GM23338 (cell line): ENCODE measurements around the gene DRD2.

Experiments
- CREB1 ChIP-seq: fragments of 250-450 bp; sonication (Bioruptor Pico); IDR thresholded peaks from 2 replicates; pipeline ENCODE4 v1.5.0; 2020; ENCODE audit warnings: low read depth, mild to moderate bottlenecking, moderate library complexity
- EZH2 ChIP-seq: fragments of 200-600 bp; sonication (generic); IDR thresholded peaks from one replicate; pipeline ENCODE4 v1.8.0; 2017; ENCODE audit warnings: antibody characterized with exemption, mild to moderate bottlenecking, low read depth; ENCODE audit not compliant: unreplicated experiment
- JUNB ChIP-seq: IDR thresholded peaks from one replicate; pipeline ENCODE4 v1.6.1; 2016; ENCODE audit warnings: antibody characterized with exemption; ENCODE audit not compliant: unreplicated experiment
- NANOG ChIP-seq: IDR thresholded peaks from 2 replicates; pipeline ENCODE4 v1.6.1; 2016; ENCODE audit warnings: antibody characterized with exemption, borderline replicate concordance
- POLR2AphosphoS5 ChIP-seq: IDR thresholded peaks from 2 replicates; pipeline ENCODE4 v1.6.1; 2016; ENCODE audit warnings: antibody characterized with exemption, low read depth
- ZNF114 ChIP-seq: fragments of 250-450 bp; sonication (Bioruptor Pico); IDR thresholded peaks from 2 replicates; pipeline ENCODE4 v1.5.0; 2020; ENCODE audit warnings: mild to moderate bottlenecking, moderate library complexity
- TF ChIP-seq, protein P1 (sequence below), 2 experiments: fragments of 200-600 bp in 1 of 2; sonication (generic) in 1 of 2; conservative IDR thresholded peaks; 2 replicates each; pipeline versions ENCODE4 v1.5.1 to v1.6.1; 2016 to 2017; ENCODE audit warnings: antibody characterized with exemption in 2 of 2, low read depth in 2 of 2, mild to moderate bottlenecking in 2 of 2, moderate library complexity in 1 of 2
- TF ChIP-seq, protein P2 (sequence below): IDR thresholded peaks from one replicate; pipeline ENCODE4 v1.6.1; 2018; ENCODE audit warnings: antibody characterized with exemption; ENCODE audit not compliant: unreplicated experiment

DNA sequence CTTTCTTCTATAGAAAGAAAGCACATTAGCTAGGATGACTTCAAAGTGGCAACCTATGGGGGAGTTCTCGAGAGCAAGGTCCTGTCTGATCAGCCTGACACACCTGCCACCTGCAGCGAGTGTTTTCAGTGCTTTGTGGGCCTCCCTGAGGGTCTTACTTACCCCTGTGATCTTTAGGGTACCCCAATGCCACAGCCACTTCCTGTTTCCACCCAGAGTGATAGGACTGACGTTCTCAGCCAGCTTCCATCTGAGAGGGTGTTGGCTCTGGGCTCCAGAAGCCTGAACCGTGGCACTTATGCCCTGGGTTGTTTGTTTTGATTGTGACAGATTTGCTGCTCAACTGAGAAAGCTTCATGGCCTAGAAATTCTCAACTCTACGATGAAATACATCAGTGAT, 109.3 kb downstream of the DRD2 start:
- TF ChIP-seq, protein P1, sequence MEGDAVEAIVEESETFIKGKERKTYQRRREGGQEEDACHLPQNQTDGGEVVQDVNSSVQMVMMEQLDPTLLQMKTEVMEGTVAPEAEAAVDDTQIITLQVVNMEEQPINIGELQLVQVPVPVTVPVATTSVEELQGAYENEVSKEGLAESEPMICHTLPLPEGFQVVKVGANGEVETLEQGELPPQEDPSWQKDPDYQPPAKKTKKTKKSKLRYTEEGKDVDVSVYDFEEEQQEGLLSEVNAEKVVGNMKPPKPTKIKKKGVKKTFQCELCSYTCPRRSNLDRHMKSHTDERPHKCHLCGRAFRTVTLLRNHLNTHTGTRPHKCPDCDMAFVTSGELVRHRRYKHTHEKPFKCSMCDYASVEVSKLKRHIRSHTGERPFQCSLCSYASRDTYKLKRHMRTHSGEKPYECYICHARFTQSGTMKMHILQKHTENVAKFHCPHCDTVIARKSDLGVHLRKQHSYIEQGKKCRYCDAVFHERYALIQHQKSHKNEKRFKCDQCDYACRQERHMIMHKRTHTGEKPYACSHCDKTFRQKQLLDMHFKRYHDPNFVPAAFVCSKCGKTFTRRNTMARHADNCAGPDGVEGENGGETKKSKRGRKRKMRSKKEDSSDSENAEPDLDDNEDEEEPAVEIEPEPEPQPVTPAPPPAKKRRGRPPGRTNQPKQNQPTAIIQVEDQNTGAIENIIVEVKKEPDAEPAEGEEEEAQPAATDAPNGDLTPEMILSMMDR (conservative IDR thresholded peaks at IDR 0.05; ENCODE audit: low read depth in 2 of 2) = no peak
- no peak for TF ChIP-seq POLR2AphosphoS5
- no peak for TF ChIP-seq EZH2
- TF ChIP-seq, protein P2, sequence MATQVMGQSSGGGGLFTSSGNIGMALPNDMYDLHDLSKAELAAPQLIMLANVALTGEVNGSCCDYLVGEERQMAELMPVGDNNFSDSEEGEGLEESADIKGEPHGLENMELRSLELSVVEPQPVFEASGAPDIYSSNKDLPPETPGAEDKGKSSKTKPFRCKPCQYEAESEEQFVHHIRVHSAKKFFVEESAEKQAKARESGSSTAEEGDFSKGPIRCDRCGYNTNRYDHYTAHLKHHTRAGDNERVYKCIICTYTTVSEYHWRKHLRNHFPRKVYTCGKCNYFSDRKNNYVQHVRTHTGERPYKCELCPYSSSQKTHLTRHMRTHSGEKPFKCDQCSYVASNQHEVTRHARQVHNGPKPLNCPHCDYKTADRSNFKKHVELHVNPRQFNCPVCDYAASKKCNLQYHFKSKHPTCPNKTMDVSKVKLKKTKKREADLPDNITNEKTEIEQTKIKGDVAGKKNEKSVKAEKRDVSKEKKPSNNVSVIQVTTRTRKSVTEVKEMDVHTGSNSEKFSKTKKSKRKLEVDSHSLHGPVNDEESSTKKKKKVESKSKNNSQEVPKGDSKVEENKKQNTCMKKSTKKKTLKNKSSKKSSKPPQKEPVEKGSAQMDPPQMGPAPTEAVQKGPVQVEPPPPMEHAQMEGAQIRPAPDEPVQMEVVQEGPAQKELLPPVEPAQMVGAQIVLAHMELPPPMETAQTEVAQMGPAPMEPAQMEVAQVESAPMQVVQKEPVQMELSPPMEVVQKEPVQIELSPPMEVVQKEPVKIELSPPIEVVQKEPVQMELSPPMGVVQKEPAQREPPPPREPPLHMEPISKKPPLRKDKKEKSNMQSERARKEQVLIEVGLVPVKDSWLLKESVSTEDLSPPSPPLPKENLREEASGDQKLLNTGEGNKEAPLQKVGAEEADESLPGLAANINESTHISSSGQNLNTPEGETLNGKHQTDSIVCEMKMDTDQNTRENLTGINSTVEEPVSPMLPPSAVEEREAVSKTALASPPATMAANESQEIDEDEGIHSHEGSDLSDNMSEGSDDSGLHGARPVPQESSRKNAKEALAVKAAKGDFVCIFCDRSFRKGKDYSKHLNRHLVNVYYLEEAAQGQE = no peak
- no peak for TF ChIP-seq JUNB
- no peak for TF ChIP-seq CREB1
- TF ChIP-seq NANOG = no peak
- no peak for TF ChIP-seq ZNF114
